HL-60 (cell line): ENCODE measurements around the gene MAP6.

Experiments used
- DNase-seq, 2 experiments: peaks; one replicate each; pipeline ENCODE4 v3.0.0-alpha.2; 2010 to 2020; ENCODE audit warnings: low read depth in 1 of 2, low spot score in 1 of 2
- H3K27ac ChIP-seq: fragments of 250-450 bp; sonication (Bioruptor Pico); replicated peaks from 2 replicates; pipeline ENCODE4 v1.5.1; 2020; ENCODE audit warnings: mild to moderate bottlenecking, moderate library complexity
- H3K27me3 ChIP-seq: fragments of 250-450 bp; sonication (Bioruptor Pico); 2 replicates; pipeline ENCODE4 v1.5.1; 2021; ENCODE audit warnings: mild to moderate bottlenecking, moderate library complexity; ENCODE audit not compliant: insufficient read depth, poor library complexity, severe bottlenecking
- H3K4me3 ChIP-seq: replicated peaks from 2 replicates; pipeline ENCODE4 v1.5.1; 2011; ENCODE audit warnings: mild to moderate bottlenecking, control low read depth, low read length; ENCODE audit not compliant: insufficient read depth
- GABPA ChIP-seq: IDR thresholded peaks from 2 replicates; pipeline ENCODE4 v1.6.1; 2012; ENCODE audit warnings: low read depth
- POLR2AphosphoS5 ChIP-seq: IDR thresholded peaks from 2 replicates; pipeline ENCODE4 v1.6.1; 2012; ENCODE audit warnings: low read depth
- SPI1 ChIP-seq: IDR thresholded peaks from 2 replicates; pipeline ENCODE4 v1.6.1; 2012; ENCODE audit warnings: low read depth, mild to moderate bottlenecking, borderline replicate concordance
- TF ChIP-seq, protein P1 (sequence below): IDR thresholded peaks from 2 replicates; pipeline ENCODE4 v1.6.1; 2012; ENCODE audit warnings: low read depth; ENCODE audit not compliant: insufficient replicate concordance
- TF ChIP-seq, protein P2 (sequence below): IDR thresholded peaks from one replicate; pipeline ENCODE4 v1.5.1; 2011; ENCODE audit warnings: low read length, control low read depth, inconsistent platforms; ENCODE audit not compliant: insufficient read depth

The MAP6 gene

DNA sequence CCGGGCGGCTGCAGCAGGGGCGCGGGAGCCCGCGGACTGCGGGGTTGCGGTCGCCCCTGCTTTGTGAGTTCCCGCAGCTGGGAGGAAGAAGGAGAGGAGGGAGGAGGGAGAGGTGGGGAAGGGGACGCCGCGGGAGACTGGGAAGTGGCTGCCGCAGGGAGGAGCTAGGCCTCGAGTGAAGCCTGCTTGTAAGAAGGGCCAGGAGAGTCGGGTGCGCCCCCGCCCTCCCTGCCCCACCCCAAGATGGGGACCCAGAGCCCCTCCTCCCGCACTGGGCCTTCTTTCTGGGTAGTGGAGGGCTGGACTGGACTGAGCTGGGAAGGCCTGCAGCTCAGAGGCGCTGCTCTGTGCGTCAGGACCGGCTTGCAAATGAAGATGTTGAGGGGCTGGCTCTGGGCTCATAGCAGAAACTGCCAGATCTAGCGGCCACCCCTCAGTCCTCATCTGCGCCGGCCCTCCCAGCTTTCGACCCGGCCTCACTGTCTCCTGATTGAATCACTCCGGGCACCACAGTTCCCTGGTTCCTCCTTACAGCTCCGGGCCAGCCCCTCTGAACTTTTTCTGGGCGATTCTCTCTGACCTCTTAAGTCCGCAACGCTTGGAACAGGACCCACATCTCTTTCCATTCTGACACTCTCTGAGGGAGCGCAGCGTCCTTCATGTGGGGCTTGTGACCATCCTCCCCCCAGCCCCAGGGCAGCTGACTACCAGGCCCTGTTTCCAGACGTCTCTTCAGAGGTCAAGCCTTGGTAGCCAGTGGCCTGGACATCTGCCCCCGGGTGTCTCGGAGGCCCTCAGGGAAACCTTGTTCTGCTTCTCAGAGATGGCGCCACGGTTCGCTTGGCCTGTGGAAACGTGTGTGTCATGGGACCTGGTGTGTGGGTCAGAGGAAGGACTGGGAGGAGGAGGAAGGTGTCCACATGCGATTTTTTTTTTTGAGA, 84.8 kb downstream of the MAP6 start:
- no peak for TF ChIP-seq SPI1
- no peak for TF ChIP-seq GABPA
- TF ChIP-seq, protein P1, sequence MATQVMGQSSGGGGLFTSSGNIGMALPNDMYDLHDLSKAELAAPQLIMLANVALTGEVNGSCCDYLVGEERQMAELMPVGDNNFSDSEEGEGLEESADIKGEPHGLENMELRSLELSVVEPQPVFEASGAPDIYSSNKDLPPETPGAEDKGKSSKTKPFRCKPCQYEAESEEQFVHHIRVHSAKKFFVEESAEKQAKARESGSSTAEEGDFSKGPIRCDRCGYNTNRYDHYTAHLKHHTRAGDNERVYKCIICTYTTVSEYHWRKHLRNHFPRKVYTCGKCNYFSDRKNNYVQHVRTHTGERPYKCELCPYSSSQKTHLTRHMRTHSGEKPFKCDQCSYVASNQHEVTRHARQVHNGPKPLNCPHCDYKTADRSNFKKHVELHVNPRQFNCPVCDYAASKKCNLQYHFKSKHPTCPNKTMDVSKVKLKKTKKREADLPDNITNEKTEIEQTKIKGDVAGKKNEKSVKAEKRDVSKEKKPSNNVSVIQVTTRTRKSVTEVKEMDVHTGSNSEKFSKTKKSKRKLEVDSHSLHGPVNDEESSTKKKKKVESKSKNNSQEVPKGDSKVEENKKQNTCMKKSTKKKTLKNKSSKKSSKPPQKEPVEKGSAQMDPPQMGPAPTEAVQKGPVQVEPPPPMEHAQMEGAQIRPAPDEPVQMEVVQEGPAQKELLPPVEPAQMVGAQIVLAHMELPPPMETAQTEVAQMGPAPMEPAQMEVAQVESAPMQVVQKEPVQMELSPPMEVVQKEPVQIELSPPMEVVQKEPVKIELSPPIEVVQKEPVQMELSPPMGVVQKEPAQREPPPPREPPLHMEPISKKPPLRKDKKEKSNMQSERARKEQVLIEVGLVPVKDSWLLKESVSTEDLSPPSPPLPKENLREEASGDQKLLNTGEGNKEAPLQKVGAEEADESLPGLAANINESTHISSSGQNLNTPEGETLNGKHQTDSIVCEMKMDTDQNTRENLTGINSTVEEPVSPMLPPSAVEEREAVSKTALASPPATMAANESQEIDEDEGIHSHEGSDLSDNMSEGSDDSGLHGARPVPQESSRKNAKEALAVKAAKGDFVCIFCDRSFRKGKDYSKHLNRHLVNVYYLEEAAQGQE, result no peak
- TF ChIP-seq POLR2AphosphoS5, result no peak
- TF ChIP-seq, protein P2, sequence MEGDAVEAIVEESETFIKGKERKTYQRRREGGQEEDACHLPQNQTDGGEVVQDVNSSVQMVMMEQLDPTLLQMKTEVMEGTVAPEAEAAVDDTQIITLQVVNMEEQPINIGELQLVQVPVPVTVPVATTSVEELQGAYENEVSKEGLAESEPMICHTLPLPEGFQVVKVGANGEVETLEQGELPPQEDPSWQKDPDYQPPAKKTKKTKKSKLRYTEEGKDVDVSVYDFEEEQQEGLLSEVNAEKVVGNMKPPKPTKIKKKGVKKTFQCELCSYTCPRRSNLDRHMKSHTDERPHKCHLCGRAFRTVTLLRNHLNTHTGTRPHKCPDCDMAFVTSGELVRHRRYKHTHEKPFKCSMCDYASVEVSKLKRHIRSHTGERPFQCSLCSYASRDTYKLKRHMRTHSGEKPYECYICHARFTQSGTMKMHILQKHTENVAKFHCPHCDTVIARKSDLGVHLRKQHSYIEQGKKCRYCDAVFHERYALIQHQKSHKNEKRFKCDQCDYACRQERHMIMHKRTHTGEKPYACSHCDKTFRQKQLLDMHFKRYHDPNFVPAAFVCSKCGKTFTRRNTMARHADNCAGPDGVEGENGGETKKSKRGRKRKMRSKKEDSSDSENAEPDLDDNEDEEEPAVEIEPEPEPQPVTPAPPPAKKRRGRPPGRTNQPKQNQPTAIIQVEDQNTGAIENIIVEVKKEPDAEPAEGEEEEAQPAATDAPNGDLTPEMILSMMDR, result no peak
- Histone ChIP-seq H3K27me3 (peaks cover 27% of the 10 kb centered on the region), H3K27ac (no peak overlapping the region), H3K4me3 (peak overlapping the region; percentile 43)
- no peak for DNase-seq

DNA sequence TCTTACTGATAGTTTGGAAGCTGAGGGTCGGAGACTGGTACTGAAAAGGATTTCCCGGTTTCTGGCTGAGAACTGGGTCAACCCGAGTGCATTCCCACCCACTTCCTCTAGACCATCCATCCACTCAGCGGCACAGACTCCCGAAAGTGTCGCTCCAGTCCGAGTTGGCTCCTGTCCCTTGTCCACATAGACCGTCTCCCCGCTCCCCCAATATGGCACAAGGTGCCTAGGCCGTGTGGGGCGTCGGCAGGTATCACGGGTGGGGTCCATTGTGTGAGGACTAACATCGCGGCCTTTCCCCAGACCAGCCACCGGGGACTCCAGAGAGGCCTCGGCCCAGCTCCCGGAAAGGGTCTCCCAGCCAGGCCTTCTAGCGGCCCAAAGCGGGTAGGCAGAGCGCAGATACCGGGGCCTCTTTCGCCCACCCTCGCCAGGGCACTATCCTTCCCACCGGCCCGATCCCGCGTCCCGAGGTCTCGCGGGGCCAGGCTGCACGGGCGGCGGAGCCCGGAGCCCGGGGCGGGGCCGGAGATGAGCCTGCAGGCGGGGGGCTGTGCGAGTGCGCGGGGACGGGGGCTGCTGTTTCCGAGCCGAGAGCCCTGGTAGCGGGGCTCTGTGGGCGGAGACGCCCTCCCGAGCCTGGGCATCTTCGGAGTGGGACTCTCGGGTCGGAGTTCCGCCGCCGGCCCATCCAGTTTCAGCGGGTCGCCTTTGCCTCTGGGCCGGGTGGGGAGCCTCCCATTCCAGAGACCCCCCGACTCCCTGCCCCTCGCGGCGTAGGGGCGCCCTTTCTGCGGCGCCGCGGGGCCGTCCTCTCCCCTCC, 85.7 kb downstream of the MAP6 start:
- no peak overlapping the region for H3K27ac ChIP-seq
- H3K27me3 ChIP-seq, result peaks cover 27% of the 10 kb centered on the region
- no peak for DNase-seq
- H3K4me3 ChIP-seq, result peak overlapping the region; percentile 43
- TF ChIP-seq, protein P1, result no peak
- TF ChIP-seq GABPA, result no peak
- no peak for TF ChIP-seq SPI1
- TF ChIP-seq, protein P2, result no peak
- TF ChIP-seq POLR2AphosphoS5, result no peak

DNA sequence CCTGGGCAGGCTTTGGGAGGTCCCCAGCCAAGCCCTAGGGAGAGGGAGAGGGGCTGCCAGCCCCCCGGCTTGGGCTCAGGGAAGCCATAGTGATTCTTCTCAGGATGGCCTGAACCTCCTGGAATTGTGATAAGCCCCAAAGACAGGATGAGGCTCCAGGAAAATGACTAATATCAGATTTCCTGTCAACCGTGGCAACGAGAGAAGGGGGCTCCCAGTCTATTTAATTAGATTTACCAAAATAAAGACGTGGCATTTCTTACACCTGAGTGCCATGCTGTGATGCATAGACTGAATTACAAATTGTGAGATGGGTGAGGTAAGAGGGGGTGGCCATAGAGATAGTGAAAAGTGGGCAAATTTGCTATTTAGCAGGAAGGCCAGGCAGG, 86.3 kb downstream of the MAP6 start:
- H3K27ac ChIP-seq, result no peak overlapping the region
- no peak overlapping the region for H3K4me3 ChIP-seq
- TF ChIP-seq, protein P2, result no peak
- no peak for TF ChIP-seq GABPA
- TF ChIP-seq, protein P1, result no peak
- no peak for TF ChIP-seq SPI1
- no peak for TF ChIP-seq POLR2AphosphoS5
- DNase-seq, result no peak
- peaks cover 27% of the 10 kb centered on the region for H3K27me3 ChIP-seq
